Vagina (tissue), 2 donors: ENCODE data around the gene TVP23A. TPM values are rescaled to one million over a fixed set of nuclear protein-coding genes. Genes with fewer than 3 reads are reported as not detected.

Source experiments
- DNase-seq, 2 donors: peaks; one replicate each; pipeline ENCODE4 v3.0.0-alpha.2; 2017; ENCODE audit errors: extremely low spot score in 2 of 2
- H3K27ac ChIP-seq: fragments of 200-600 bp; sonication (generic); one replicate; pipeline ENCODE4 v1.5.1; 2019
- H3K27me3 ChIP-seq: fragments of 200-600 bp; sonication (generic); one replicate; pipeline ENCODE4 v1.5.1; 2019
- H3K36me3 ChIP-seq, 2 donors: fragments of 200-600 bp; sonication (generic); one replicate each; pipeline ENCODE4 v1.5.1; 2017 to 2019
- H3K4me1 ChIP-seq: fragments of 200-600 bp; sonication (generic); one replicate; pipeline ENCODE4 v1.5.1; 2019
- H3K4me3 ChIP-seq, 2 donors: fragments of 200-600 bp; sonication (generic); 1 replicate in 1 of 2; 2 replicates in 1 of 2; pipeline ENCODE4 v1.5.1; 2016 to 2019
- H3K9me3 ChIP-seq: fragments of 200-600 bp; sonication (generic); one replicate; pipeline ENCODE4 v1.5.1; 2019
- POLR2A ChIP-seq, 2 donors: fragments of 450-650 bp; IDR thresholded peaks; one replicate each; pipeline ENCODE4 v1.6.1; 2017; ENCODE audit warnings: antibody characterized with exemption in 2 of 2, mild to moderate bottlenecking in 2 of 2, moderate library complexity in 2 of 2
- POLR2AphosphoS5 ChIP-seq, 2 donors: sonication (generic); formaldehyde crosslinking; IDR thresholded peaks; one replicate each; pipeline ENCODE4 v1.9.0; 2017; ENCODE audit warnings: antibody characterized with exemption in 2 of 2, mild to moderate bottlenecking in 2 of 2, low read depth in 1 of 2; ENCODE audit not compliant: insufficient read depth in 1 of 2
- intact Hi-C: fragments of 100-400 bp; cut with DNase I; formaldehyde crosslinking; loops from one replicate; pipeline ENCODE4 v1.15.1; 2023
- total RNA-seq: library from RNA; depleted of rRNA; stranded (reverse); fragments of >200 nt; gene quantifications from one replicate; pipeline ENCODE4 v1.2.3, GENCODE V29; 2016
- TF ChIP-seq, protein P1 (sequence below), 3 experiments: fragments of 450-650 bp in 2 of 3; fragments of 200-600 bp in 1 of 3; sonication (generic) in 1 of 3; IDR thresholded peaks; one replicate each; pipeline ENCODE4 v1.5.1; 2017 to 2019; ENCODE audit warnings: antibody characterized with exemption in 3 of 3, mild to moderate bottlenecking in 2 of 3, moderate library complexity in 2 of 3

The TVP23A gene
- total RNA-seq, 1 donor from 2014 or later, result 0.98 TPM

DNA sequence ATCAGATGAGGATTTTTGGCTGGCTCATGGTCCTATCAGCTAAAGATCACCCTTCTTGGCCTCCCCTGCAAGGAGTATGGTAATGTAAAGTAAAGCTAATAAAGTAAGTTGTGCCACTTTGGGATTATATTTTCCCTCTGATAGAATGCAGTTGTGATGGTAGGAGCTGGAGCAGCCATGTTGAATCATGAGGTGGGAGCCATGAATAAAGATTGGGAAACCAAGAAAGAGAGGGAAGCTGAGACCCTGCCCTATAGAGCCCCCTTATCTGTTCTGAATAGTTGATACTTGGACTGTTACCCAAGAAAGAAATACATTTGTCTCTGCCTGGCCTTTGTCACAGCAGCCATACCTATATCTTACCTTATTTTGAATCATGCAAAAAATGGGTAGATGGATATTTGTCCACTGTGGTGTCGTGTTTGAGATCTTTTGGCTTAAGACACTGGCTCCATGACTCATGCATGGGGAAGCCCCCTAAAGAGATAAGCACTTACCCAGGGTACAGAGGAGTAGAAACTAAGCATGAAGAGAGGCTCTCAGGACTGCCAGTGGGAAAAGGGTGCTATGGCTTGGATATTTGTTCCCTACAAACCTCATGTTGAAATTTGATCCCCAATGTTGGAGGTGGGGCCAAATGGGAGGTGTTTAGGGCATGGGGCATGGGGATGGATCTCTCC is 17.7 kb upstream of the TVP23A start:
- no peaks in the 10 kb centered on the region for H3K27me3 ChIP-seq
- H3K4me3 ChIP-seq, result no peak overlapping the region
- TF ChIP-seq POLR2A (IDR thresholded peaks at IDR 0.05) (no peak), POLR2AphosphoS5 (IDR thresholded peaks at IDR 0.05; ENCODE audit: insufficient read depth in 1 of 2, low read depth in 1 of 2) (no peak)
- TF ChIP-seq, protein P1, sequence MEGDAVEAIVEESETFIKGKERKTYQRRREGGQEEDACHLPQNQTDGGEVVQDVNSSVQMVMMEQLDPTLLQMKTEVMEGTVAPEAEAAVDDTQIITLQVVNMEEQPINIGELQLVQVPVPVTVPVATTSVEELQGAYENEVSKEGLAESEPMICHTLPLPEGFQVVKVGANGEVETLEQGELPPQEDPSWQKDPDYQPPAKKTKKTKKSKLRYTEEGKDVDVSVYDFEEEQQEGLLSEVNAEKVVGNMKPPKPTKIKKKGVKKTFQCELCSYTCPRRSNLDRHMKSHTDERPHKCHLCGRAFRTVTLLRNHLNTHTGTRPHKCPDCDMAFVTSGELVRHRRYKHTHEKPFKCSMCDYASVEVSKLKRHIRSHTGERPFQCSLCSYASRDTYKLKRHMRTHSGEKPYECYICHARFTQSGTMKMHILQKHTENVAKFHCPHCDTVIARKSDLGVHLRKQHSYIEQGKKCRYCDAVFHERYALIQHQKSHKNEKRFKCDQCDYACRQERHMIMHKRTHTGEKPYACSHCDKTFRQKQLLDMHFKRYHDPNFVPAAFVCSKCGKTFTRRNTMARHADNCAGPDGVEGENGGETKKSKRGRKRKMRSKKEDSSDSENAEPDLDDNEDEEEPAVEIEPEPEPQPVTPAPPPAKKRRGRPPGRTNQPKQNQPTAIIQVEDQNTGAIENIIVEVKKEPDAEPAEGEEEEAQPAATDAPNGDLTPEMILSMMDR (IDR thresholded peaks at IDR 0.05), result no peak
- DNase-seq, result no peak
- intact Hi-C loops, result loop anchor here (10.0 kb wide), 1 partner anchor 58 kb away; no protein-coding TSS in a partner anchor
- H3K9me3 ChIP-seq, result no peaks in the 10 kb centered on the region
- no peaks in the 10 kb centered on the region for H3K36me3 ChIP-seq
- no peaks in the 10 kb centered on the region for H3K4me1 ChIP-seq
- H3K27ac ChIP-seq, result no peak overlapping the region

- no peaks in the 10 kb centered on the region for H3K36me3 ChIP-seq
- no peak overlapping the region for H3K4me3 ChIP-seq
- no peaks in the 10 kb centered on the region for H3K9me3 ChIP-seq
- intact Hi-C loops, result loop anchor here (10.0 kb wide), 1 partner anchor 59 kb away; no protein-coding TSS in a partner anchor
- no peaks in the 10 kb centered on the region for H3K4me1 ChIP-seq
- TF ChIP-seq POLR2AphosphoS5 (IDR thresholded peaks at IDR 0.05; ENCODE audit: insufficient read depth in 1 of 2, low read depth in 1 of 2), result no peak
- TF ChIP-seq, protein P1 (IDR thresholded peaks at IDR 0.05), result no peak
- no peak for TF ChIP-seq POLR2A (IDR thresholded peaks at IDR 0.05)
- H3K27me3 ChIP-seq, result no peaks in the 10 kb centered on the region
- no peak for DNase-seq
- no peak overlapping the region for H3K27ac ChIP-seq
These were observed 16.8 kb upstream of the TVP23A start for GRCh38 chr16:10835281-10835931.

- Histone ChIP-seq H3K4me3 (no peak overlapping the region), H3K36me3 (no peaks in the 10 kb centered on the region), H3K27me3 (no peaks in the 10 kb centered on the region), H3K4me1 (no peaks in the 10 kb centered on the region), H3K27ac (no peak overlapping the region), H3K9me3 (no peaks in the 10 kb centered on the region)
- intact Hi-C loops, result loop anchor here (10.0 kb wide), 1 partner anchor 60 kb away; no protein-coding TSS in a partner anchor
- no peak for DNase-seq
- TF ChIP-seq POLR2A (IDR thresholded peaks at IDR 0.05) (no peak), POLR2AphosphoS5 (IDR thresholded peaks at IDR 0.05; ENCODE audit: insufficient read depth in 1 of 2, low read depth in 1 of 2) (no peak)
- TF ChIP-seq, protein P1 (IDR thresholded peaks at IDR 0.05), result no peak
These were observed 16.2 kb upstream of the TVP23A start for GRCh38 chr16:10834766-10835165.

GRCh38 chr16:10834130-10834529 is 15.5 kb upstream of the TVP23A start:
- no peaks in the 10 kb centered on the region for H3K27me3 ChIP-seq
- peaks cover 5% of the 10 kb centered on the region for H3K4me1 ChIP-seq
- H3K27ac ChIP-seq, result no peak overlapping the region
- H3K9me3 ChIP-seq, result no peaks in the 10 kb centered on the region
- intact Hi-C loops, result loop anchor here (10.0 kb wide), 1 partner anchor 61 kb away; no protein-coding TSS in a partner anchor
- TF ChIP-seq, protein P1 (IDR thresholded peaks at IDR 0.05), result no peak
- TF ChIP-seq POLR2A (IDR thresholded peaks at IDR 0.05), result no peak
- no peak for TF ChIP-seq POLR2AphosphoS5 (IDR thresholded peaks at IDR 0.05; ENCODE audit: insufficient read depth in 1 of 2, low read depth in 1 of 2)
- no peaks in the 10 kb centered on the region for H3K36me3 ChIP-seq
- no peak overlapping the region for H3K4me3 ChIP-seq
- no peak for DNase-seq

DNA sequence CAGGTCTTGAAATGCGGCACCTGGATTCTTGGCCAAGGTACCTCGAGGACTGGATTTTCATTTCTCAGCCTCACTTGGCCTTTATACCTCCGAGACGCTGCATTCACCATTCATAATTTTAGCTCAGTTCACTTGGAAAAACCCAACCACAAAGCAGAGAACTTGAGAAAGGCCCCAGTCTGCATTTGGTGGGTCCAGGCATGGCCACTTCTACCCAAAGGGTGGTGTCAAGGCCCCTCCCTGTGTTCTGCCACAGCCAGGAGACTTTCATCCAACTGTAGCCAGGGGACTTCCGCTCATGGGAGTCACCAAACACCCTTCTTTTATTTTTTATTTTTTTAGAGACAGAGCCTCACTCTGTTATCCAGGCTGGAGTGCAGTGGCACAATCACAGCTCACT is 14.7 kb upstream of the TVP23A start:
- no peak overlapping the region for H3K4me3 ChIP-seq
- no peak for DNase-seq
- no peaks in the 10 kb centered on the region for H3K9me3 ChIP-seq
- H3K27ac ChIP-seq, result no peak overlapping the region
- no peaks in the 10 kb centered on the region for H3K27me3 ChIP-seq
- H3K36me3 ChIP-seq, result no peaks in the 10 kb centered on the region
- H3K4me1 ChIP-seq, result peaks cover 13% of the 10 kb centered on the region
- intact Hi-C loops, result loop anchor here (10.0 kb wide), 1 partner anchor 62 kb away; no protein-coding TSS in a partner anchor
- TF ChIP-seq POLR2A (IDR thresholded peaks at IDR 0.05), result no peak
- TF ChIP-seq POLR2AphosphoS5 (IDR thresholded peaks at IDR 0.05; ENCODE audit: insufficient read depth in 1 of 2, low read depth in 1 of 2), result no peak
- TF ChIP-seq, protein P1 (IDR thresholded peaks at IDR 0.05), result no peak
